Stimulated activated CD4-positive, alpha-beta T cell treated with anti-CD3 and anti-CD28 coated beads, Interleukin-15, amount 100 ng/mL, for 1 hour (primary cell): Measurements from ENCODE around the gene HPGDS.
"Not testable (repeated sequence)": the region's sequence is repeated elsewhere in the genome, so short reads cannot be mapped to it uniquely, and the experiment has no call there.

Experiments used
- DNase-seq, 2 donors: peaks; one replicate each; pipeline ENCODE4 v3.0.0-alpha.2; 2020; ENCODE audit warnings: low read depth in 1 of 2, low spot score in 1 of 2

The HPGDS gene

GRCh38 chr4:94342694-94343093 is at the start of gene HPGDS:
HPGDS (minus strand) TSS chr4:94342836; CDS start chr4:94334629, 8,207 bp downstream.
- no peak for DNase-seq

DNA sequence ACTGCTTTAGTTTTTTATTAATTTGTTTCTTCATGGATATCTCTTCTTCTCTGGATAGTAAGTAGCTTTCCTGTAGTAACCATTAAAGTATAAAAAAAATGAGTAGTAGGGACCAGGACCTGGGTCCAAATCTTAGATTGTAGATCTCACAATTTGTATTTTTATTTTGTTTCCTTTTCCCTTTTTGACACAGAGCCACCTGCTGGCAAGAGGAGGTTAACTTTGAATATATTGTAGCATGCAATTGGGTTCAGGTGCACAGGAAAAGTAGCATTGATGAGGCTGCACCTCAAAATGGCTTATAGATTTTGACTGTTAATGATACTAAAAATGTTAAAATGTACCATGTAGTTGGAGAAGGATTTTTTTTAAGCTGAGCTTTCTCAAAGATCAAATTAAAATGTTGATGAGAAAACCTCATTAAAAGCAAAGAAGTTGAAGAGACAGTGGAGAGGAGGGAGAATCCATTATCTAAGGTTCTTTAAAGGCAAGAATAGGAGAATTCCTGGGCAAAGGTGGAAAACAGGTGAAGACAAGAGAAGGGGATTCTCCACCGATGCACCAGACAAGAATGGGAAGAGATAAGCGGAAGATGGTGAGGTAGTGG is 48.3 kb upstream of the HPGDS start:
- no peak for DNase-seq

DNA sequence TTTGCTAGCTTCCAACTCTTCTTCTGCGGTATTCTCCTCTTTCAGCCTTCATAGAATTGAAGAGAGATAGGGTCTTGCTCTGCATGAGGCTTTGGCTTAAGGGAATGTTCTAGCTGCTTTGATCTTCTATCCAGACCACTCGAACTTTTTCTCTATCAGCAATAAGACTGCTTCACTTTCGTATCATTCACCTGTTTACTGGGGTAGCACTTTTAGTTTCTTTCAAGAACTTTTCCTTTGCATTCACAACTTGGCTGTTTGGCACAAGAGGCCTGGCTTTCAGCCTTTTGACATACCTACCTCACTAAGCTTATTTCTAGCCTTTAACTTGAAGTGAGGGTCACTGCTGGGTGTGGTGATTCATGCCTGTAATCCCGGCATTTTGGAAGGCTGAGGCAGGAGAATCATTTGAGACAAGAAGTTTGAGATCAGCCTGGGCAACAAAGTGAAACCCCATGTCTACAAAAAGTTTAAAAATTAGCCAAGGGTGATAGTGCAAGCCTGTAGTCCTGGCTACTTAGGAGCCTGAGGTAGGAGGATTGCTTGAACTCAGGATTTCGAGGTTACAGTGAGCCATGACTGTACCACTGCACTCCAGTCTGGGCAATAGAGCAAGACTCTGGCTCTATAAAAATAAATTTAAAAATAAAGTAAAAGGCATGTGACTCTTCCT is 47.1 kb upstream of the HPGDS start:
- DNase-seq: no peak

- DNase-seq: not testable (repeated sequence)
These were observed 45.3 kb upstream of the HPGDS start for GRCh38 chr4:94387965-94388364.

DNA sequence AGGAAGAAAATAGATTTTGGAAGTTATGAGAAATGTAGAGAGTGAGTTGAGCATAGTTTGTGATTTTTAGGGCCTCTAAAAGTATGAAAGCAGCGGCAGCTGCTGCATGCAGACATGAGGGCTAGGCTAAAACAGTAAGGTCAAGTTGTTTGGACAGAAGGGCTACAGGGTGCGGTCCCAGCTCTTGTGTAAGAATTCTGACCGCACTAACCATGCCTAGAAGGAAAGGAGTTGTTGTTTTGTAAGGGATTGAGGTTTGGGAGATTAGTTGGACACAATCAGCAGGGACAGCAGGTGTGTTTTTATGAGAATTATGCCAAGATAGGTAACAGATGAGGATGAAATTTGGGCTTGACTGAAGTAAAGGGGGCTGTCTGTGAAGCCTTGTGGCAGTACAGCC is 42.8 kb upstream of the HPGDS start:
- DNase-seq: not testable (repeated sequence)

DNA sequence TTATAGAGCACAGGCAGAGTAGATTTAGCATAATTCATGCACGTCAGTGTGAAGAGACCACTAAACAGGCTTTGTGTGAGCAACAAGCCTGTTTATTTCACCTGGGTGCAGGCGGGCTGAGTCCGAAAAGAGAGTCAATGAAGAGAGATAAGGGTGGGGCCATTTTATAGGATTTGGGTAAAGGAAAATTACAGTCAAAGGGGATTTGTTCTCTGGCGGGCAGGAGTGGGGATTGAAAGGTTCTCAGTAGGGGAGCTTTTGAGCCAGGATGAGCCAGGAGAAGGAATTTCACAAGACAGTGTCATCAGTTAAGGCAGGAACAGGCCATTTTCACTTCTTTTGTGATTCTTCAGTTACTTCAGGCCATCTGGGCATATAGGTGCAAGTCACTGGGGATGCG is 40.3 kb upstream of the HPGDS start:
- not testable (repeated sequence) for DNase-seq

GRCh38 chr4:94378047-94378446 is 35.4 kb upstream of the HPGDS start:
- DNase-seq: no peak

GRCh38 chr4:94377294-94377693 is 34.7 kb upstream of the HPGDS start:
- DNase-seq: no peak

GRCh38 chr4:94375364-94375763 is 32.7 kb upstream of the HPGDS start:
- DNase-seq: no peak

DNA sequence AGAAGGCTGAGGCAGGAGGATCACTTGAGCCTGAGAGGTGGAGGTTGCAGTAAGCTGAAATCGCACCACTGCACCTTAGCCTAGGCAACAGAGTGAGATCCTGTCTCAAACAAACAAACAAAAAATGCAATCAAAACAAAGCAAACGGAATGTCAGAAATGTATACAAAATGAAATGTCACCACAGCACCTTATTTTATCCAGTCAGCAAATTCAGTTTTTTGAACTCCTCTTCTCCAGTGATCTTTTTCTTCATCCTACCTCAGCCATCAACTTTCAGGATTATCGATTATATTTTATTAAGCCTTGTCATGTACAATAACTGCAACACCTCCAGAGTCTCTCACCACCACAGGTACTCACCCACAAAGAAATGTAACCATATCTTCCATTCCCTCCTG is 31.1 kb upstream of the HPGDS start:
- no peak for DNase-seq

GRCh38 chr4:94372991-94373390 is 30.4 kb upstream of the HPGDS start:
- no peak for DNase-seq

GRCh38 chr4:94372228-94372978 is 29.8 kb upstream of the HPGDS start:
- DNase-seq: no peak

- no peak for DNase-seq
These were observed 28.7 kb upstream of the HPGDS start for GRCh38 chr4:94371290-94371689.

- DNase-seq: no peak
These were observed 28.1 kb upstream of the HPGDS start for GRCh38 chr4:94370533-94371254.

- no peak for DNase-seq
These were observed 26.4 kb upstream of the HPGDS start for GRCh38 chr4:94369046-94369445.

DNA sequence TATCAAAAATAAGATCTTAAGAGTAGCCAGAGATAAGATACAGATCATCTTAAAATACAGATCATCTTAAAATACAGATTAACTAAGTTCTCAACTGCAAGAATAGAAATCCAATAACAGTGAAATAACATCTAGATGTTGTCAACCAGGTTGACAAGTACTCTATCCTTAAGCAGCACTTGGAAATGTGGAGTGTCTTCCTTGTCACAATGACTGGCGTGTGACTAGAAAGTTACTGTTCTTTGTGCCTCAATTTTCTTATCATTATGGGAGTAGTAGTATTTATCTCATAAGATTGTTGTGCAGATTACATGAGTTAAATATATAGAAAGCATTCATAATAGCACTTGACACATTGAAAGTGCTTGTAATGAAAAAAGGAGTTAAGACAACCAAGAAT is 25.8 kb upstream of the HPGDS start:
- DNase-seq: no peak

DNA sequence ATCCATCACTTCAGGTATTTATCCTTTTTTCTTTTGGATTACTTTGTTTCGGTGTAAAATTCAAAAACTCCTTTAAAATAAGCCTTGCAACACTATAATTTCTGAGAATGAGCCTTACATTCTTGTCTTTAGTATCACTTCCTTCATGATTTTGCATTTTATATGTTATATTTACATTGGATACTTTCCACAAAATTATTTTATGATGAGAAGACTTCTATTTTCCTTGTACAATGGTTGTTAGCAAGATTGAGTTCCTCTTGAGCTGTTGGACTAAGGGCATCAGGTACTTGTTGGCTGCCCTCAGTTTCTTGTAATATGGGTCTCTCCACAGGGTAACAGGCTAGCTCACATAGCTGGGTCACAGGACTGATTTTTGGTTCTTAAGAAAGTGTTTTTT is 22.7 kb upstream of the HPGDS start:
- DNase-seq: no peak

DNA sequence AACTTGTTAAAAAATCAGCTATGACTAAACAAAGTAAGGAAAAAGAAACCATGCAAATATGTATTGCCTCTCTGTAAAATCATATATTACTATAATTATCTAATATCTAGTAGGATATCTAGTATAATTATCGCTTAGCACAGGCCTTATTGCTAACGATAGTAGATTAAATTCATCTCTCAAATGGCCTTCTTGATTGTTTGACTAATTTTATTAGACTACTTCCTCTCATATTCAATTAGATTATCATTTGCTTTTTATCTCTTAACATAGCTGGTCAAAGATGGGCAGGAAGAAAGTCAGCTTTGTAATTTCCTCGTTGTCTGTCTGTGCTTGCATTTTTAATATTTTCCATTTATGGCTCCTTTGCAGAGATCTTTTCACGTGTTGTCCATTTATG is 21.9 kb upstream of the HPGDS start:
- DNase-seq: no peak

GRCh38 chr4:94363136-94363655 is 20.6 kb upstream of the HPGDS start:
- DNase-seq: no peak

GRCh38 chr4:94359838-94360237 is 17.2 kb upstream of the HPGDS start:
- no peak for DNase-seq

DNA sequence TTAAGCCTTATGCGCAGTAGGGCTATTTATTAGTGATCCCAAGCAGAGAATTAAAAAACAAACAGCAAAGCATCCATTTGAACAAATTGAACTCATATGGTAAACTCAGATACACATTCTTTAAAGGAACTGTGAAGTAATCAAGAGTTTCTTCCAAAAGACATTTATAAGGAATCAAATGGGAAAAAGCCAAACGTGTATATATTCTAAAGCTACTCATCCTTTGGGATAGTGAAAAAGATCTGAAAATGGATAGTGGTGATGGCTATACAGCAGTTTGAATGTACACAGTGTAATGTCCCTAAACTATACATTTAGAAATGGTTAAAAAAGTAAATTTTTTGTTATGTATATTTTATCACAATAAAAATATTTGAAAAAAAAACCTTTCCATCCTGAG is 16.6 kb upstream of the HPGDS start:
- DNase-seq: no peak

- no peak for DNase-seq
These were observed 15.5 kb upstream of the HPGDS start for GRCh38 chr4:94358101-94358500.
